ENCODE results near the gene ADAM10.

The ADAM10 gene

DNA sequence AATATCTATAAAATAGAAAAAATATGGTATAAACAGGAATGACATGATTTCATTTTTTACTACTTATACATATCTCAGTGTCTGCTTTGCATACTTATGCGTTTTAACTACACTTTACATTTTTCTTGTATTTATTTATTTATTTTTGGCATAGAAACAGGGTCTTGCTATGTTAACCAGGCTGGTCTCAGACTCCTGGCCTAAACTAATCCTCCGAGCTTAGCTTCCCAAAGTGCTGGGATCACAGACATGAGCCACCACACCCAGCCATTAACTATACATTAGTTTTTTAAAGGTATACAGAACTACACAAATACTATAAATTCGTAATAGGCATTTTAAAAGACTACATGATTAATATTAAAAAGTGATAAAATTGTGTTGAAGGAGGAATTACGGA lies 9.1 kb downstream of the ADAM10 start:
- no peak for ATAC-seq
- Mint-ChIP-seq H3K4me1 (peaks cover 75% of the 10 kb centered on the region), H3K27me3 (no peaks in the 10 kb centered on the region), H3K27ac (no peak overlapping the region), H3K9me3 (no peaks in the 10 kb centered on the region), H3K4me3 (no peak overlapping the region)
- DNase-seq: no peak

DNA sequence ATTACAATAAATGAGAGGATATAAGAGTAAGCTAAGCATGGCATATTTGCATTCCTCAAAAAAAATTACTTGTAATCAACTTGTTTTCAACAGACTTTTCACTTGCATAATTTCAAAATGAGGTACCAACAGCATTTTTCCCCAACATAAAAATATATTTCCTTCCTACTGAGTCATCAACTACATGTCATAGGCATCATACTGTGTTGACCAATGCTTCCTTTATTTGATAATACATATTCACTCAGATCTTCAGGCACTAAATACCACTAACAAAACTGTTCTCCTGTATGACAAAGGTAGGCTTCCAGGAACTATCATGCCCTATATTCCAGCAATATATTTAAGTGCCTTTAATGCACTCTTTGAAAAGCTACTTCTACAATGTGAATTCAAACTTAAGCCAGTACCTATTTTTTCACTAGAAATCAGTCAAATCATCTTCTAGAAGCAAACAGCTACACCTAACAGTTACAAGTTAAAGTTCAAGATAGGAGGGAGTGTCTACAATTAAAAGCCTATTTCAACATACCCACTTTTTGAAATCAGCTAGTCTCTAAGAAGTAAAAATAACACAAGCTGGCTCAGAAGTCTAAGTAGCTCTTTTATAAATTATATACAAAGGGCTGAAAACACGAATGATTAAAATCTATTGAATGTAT lies 11.3 kb downstream of the ADAM10 start:
- H3K4me3 Mint-ChIP-seq: peak overlapping the region; percentile 14 to 37
- no peak for DNase-seq
- peak; percentile 68 for ATAC-seq
- peaks cover 67% of the 10 kb centered on the region for H3K4me1 Mint-ChIP-seq
- no peak overlapping the region for H3K27ac Mint-ChIP-seq
- H3K27me3 Mint-ChIP-seq: no peaks in the 10 kb centered on the region
- H3K9me3 Mint-ChIP-seq: no peaks in the 10 kb centered on the region

DNA sequence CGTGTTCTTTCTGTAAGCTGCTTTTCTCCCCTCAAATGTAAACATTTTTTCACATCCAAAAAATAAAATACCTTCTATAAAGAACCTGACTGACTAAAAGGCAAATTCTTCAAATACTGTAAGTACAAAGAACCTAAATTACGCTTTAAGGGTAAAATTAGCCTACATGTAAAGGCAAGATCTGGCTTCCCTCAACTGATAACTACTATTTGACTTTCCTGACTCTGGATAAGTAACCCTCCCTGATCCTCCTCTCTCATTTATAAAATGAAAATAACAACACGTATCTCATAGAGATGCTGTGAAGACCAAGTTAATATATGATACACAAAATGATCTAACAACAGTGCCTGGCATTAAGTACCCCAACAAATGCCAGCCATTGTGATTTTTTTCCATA lies 12.2 kb downstream of the ADAM10 start:
- H3K27me3 Mint-ChIP-seq: no peaks in the 10 kb centered on the region
- H3K4me1 Mint-ChIP-seq: peaks cover 67% of the 10 kb centered on the region
- no peaks in the 10 kb centered on the region for H3K9me3 Mint-ChIP-seq
- H3K27ac Mint-ChIP-seq: no peak overlapping the region
- DNase-seq (no peak), ATAC-seq (no peak)
- no peak overlapping the region for H3K4me3 Mint-ChIP-seq

DNA sequence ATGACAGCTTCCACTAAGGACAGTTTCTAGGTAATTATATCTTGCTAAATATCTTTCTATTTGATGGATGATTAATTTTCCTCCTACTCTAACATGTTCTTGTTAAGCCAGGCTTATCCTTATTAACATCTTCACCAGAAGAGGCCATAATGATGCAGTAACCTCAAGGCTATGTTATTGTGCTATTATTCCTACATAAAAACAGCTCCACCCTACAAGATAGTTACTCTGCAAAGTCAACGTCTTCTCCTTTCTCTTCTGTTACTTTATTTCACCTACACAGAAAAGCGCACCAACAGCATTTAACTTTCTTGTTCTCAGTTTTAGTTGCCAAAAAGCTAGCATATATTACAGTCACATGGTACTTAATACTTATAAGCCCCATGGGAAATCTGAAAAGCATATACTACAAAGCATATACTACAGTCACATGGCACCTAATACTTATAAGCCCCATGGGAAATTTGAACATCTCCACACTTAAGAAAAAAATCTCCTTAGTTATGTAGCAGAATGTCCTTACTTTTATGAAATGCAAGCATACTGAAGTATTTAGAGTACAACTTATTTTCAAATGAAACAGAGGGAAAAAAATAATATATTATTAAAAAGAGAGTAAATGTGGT lies 13.4 kb downstream of the ADAM10 start:
- H3K27ac Mint-ChIP-seq: no peak overlapping the region

DNA sequence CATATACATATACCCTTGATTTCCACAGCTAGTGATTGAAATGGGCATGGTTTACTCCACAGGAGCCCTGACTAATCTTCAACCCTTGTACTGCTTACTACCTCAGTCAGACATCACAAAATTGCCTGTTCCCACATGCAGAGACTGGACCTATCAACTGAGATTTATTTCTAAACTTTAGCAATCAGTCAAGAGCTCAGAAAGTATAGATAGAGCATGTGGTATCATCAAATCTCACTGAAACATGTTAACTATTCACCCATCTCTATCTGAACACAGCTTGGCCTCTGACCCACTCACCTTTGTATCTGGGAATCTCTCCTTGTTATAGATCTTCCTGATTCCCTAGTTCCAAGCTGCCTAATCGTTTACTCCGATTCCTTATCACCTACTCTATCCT lies 14.6 kb downstream of the ADAM10 start:
- ATAC-seq (no peak), DNase-seq (no peak)
- Mint-ChIP-seq H3K27ac (no peak overlapping the region), H3K4me1 (peaks cover 67% of the 10 kb centered on the region), H3K9me3 (no peaks in the 10 kb centered on the region), H3K4me3 (no peak overlapping the region), H3K27me3 (no peaks in the 10 kb centered on the region)

More for the DNA sequence above, 13.4 kb downstream of the ADAM10 start:
- H3K4me1 Mint-ChIP-seq: peaks cover 64% of the 10 kb centered on the region
- ATAC-seq (no peak), DNase-seq (no peak)
- no peaks in the 10 kb centered on the region for H3K9me3 Mint-ChIP-seq
- no peak overlapping the region for H3K4me3 Mint-ChIP-seq
- no peaks in the 10 kb centered on the region for H3K27me3 Mint-ChIP-seq

DNA sequence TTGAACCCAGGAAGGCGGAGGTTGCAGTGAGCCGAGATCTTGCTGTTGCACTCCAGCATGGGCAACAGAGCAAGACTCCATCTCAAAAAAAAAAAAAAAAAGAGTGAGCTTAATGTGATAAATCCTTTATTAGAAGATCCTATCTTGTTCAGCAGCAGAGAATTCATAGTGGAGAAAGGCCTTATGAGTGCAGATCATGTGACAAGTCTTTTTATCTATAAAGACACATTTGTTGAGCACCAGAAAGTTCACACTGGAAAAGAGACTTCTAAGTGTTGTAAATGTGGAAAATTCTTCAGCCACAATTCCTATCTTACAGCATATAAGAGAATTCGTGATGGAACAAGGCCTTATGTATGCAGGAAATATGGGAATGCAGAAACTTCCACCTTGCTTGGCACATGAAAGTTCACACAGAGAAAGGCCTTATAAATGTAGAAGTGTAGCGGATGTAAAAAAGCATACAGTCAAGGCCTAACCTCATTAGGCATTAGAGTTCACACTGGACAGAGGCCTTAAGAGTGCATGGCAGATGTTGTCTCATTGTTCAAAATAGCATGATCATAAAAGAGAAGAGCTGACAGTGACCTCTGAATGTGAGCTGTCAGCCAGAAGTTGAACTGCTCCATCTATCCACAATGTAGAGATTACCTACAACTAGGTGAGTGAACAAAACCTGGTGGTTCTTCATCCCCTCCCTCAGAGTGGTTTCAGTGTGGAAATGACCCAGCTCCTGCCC lies 16.7 kb downstream of the ADAM10 start:
- peaks cover 52% of the 10 kb centered on the region for H3K4me1 Mint-ChIP-seq
- H3K9me3 Mint-ChIP-seq: no peaks in the 10 kb centered on the region
- H3K27me3 Mint-ChIP-seq: no peaks in the 10 kb centered on the region
- no peak overlapping the region for H3K4me3 Mint-ChIP-seq
- no peak for DNase-seq
- ATAC-seq: no peak
- no peak overlapping the region for H3K27ac Mint-ChIP-seq

DNA sequence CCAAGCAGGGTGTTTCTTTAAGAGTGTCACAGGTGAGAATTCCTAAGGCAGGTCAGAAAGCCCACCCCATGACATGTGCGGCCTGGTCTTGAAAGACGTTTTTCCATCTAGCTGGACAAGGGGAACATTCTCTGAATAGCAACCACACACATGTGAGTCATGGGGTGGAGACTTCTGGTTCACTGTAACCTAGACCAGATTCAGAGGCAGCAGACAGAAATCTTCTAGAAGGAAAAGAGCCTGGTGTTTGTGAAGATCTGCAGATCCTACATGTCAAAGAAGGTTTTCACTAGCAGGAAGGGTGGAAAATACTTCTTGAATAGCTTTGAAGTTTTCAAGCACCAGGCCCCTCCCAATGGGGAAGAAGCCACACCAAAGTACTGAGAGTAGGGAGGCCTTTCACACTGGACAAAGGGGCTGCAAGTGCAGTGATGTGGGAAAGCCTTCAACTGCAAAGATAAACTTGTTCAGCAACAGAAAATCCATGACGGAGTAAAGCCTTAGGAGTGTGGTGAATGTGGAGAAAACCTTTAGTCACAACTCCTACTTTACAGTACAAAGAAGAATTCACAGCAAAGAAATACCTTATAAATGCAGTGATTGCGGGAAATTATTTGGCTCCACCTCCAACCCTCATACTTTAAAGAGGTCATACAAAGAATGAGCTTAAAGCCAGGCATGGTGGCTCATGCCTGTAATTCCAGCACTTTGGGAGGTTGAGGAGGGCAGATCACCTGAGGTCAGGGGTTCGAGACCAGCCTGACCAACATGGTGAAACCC lies 17.6 kb downstream of the ADAM10 start:
- DNase-seq: no peak
- H3K27me3 Mint-ChIP-seq: no peaks in the 10 kb centered on the region
- ATAC-seq: no peak
- no peak overlapping the region for H3K27ac Mint-ChIP-seq
- peaks cover 43% of the 10 kb centered on the region for H3K4me1 Mint-ChIP-seq
- no peak overlapping the region for H3K4me3 Mint-ChIP-seq
- H3K9me3 Mint-ChIP-seq: no peaks in the 10 kb centered on the region

DNA sequence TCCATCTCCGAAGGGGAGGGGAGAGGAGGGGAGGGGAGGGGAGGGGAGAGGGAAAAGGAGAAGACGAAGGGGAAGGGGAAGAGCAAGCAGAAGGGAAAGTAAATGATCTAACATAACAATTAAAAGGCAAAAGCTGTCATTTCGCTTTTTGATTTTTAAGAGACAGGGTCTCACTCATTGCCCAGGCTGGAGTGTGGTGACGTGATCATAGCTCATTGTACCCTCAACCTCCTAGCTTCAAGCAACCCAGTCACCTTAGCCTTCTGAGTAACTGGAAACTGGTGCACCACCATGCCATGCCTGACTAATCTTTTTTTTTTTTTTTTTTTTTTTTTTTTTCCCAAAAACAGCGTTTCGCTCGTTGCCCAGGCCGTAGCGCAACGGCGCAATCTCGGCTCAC lies 22.6 kb downstream of the ADAM10 start:
- Mint-ChIP-seq H3K9me3 (no peaks in the 10 kb centered on the region), H3K4me1 (peaks cover 40% of the 10 kb centered on the region), H3K27me3 (no peaks in the 10 kb centered on the region), H3K4me3 (no peak overlapping the region), H3K27ac (no peak overlapping the region)
- ATAC-seq (no peak), DNase-seq (no peak)

DNA sequence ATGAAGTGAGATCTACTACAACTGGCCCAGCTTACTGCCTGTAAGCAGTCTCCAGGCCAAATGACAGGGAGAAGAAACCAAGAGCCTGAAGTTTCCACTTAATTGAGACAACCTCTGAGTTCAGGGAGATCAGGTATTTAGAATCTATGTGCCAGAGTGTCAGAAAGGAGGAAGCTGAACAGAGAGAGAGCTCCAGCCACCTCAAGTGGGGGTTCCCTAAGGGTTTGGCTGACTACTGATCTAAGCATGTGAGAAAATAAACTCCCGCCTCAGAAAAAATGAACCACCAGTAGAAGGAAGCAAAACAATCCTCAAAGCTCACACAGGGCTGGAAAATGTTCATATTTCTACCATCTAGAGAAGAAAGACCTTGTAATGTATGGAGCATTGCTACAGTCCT lies 25.0 kb downstream of the ADAM10 start:
- no peak overlapping the region for H3K4me3 Mint-ChIP-seq

DNA sequence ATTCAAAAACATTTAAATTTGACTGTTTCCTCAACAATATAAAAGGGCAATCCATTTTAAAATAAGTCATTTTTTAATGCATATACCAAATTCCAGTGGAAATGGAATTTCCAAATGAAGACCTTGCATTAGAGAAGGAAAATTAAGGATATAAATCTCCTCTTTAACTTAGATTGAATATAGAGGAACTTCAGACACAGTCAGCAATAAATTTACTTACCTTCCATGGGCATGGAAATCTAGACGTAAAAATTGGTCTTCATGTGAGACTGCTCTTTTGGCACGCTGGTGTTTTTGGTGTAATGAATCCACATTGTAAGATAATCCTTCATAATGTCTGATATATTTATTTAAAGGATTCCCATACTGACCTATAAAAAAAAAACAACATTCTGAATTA lies 32.1 kb downstream of the ADAM10 start:
- H3K27me3 Mint-ChIP-seq: no peaks in the 10 kb centered on the region
- H3K9me3 Mint-ChIP-seq: no peaks in the 10 kb centered on the region
- no peak overlapping the region for H3K4me3 Mint-ChIP-seq
- H3K4me1 Mint-ChIP-seq: peaks cover 21% of the 10 kb centered on the region
- ATAC-seq (no peak), DNase-seq (no peak)
- H3K27ac Mint-ChIP-seq: no peak overlapping the region

More for the DNA sequence above, 25.0 kb downstream of the ADAM10 start:
- ATAC-seq (peak; percentile 67), DNase-seq (no peak)
- H3K4me1 Mint-ChIP-seq: peaks cover 43% of the 10 kb centered on the region
- no peaks in the 10 kb centered on the region for H3K9me3 Mint-ChIP-seq
- no peaks in the 10 kb centered on the region for H3K27me3 Mint-ChIP-seq
- H3K27ac Mint-ChIP-seq: no peak overlapping the region

DNA sequence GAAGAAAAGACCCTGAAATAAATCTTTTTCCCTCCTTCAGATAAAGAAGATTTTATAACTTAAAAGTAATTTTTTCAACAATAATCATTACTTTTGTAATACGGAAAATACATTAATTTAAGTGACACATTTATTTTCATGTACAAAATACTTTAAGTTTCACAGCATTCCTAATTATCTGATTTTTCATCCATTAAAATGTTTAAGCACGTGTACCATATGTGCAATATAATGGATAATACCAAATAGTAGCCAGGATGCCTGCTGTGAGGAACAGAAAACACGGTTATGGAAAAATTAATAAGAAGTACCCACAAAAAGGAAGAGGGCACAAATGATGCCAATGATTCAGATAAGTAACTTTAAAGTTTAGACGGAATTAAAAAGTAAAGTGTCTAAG lies 33.5 kb downstream of the ADAM10 start:
- ATAC-seq: no peak
- no peak for DNase-seq
- H3K27ac Mint-ChIP-seq: no peak overlapping the region
- H3K27me3 Mint-ChIP-seq: no peaks in the 10 kb centered on the region
- peaks cover 20% of the 10 kb centered on the region for H3K4me1 Mint-ChIP-seq
- H3K4me3 Mint-ChIP-seq: no peak overlapping the region
- H3K9me3 Mint-ChIP-seq: no peaks in the 10 kb centered on the region

DNA sequence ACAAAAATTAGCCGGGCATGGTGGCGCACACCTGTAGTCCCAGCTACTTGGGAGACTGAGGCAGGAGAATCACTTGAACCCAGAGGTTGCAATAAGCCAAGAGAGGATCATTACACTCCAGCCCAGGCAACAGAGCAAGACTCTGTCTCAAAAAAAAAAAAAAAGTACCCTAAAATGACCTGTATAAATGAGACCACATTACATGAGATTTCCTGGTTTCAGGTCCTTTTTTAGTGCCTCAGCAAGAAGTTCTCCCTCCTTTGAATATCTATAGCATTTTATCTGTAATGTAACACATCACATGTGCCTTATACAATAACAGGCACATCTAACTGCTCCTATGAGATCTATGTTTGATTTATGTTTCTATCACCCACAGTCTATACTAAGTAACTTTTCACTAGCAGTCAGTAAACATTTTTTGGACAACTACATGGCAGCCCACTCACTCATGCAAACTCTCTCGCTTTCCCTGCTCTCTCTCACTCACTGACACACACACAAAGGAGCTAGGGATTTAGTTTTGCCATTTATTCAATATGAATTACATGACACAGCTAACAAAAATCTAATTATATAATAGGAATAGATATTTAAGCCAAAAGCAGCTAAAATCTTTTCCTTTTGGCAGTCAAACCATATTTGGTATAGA lies 34.1 kb downstream of the ADAM10 start:
- peak overlapping the region in 1 of 2 donors; percentile 1 for H3K27ac Mint-ChIP-seq
- ATAC-seq (no peak), DNase-seq (no peak)
- H3K4me3 Mint-ChIP-seq: no peak overlapping the region
- H3K9me3 Mint-ChIP-seq: no peaks in the 10 kb centered on the region
- peaks cover 14% of the 10 kb centered on the region for H3K4me1 Mint-ChIP-seq
- H3K27me3 Mint-ChIP-seq: no peaks in the 10 kb centered on the region

DNA sequence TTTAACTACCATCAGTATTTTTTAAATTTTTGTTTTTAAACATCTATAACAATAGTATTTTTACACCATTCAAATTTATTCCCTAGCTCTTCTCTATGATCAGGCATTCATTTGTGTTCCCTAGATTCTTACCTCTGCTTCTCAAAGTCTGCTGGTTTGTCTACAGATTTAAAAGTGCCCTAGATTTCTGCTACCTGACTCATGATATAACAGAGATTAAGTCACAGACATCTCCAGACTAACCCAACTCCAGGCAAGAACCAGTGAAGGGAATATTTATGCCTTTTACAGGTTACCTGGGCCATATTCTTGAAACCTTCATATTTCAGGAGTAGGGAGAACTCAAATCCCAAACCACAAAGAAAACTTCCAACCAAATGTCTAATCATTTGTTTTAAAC lies 38.8 kb downstream of the ADAM10 start:
- Mint-ChIP-seq H3K9me3 (no peaks in the 10 kb centered on the region), H3K27ac (no peak overlapping the region), H3K27me3 (no peaks in the 10 kb centered on the region), H3K4me1 (peaks cover 40% of the 10 kb centered on the region), H3K4me3 (no peak overlapping the region)
- DNase-seq: no peak
- ATAC-seq: no peak

DNA sequence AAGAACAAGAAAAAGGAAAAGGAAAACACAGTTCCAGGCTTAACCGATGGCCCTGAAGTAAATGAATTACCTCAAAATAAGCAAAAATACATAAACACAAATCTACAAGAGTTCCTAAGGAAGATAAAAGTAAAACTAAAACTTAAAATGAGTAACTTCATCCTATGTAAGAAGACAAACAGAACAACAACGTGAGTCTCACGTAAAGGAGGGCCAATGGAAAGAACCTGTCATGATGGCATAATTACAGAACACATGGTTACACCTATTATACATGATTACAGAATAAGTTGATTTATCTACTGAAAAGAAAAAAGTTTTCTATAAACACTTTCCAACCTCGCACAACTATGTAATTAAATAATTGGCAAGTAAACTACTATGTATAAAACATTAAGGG lies 42.1 kb downstream of the ADAM10 start:
- peaks cover 45% of the 10 kb centered on the region for H3K4me1 Mint-ChIP-seq
- peaks cover 8 to 9% of the 10 kb centered on the region in 2 donors for H3K9me3 Mint-ChIP-seq
- H3K27me3 Mint-ChIP-seq: no peaks in the 10 kb centered on the region
- no peak overlapping the region for H3K27ac Mint-ChIP-seq
- ATAC-seq (no peak), DNase-seq (no peak)
- H3K4me3 Mint-ChIP-seq: no peak overlapping the region

DNA sequence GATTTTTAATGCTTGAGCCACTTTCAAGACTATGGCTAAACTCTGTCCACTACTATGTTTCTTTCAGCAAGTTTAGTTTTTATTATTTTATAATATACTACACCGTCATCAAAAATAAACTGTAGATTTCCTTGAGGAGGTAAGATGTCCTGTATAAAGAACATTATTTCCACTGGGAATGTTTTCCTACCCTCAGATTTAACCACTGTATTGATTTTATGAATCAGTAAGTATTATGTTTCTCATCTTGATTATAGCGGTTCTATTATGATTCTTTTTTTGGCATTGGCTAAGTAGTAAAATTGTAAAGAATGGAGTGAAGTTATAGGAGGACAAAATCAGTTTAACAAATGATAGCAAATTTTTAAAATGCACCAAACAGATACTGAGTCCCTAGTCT lies 44.4 kb downstream of the ADAM10 start:
- Mint-ChIP-seq H3K27me3 (no peaks in the 10 kb centered on the region), H3K9me3 (peaks cover 13 to 18% of the 10 kb centered on the region in 2 donors), H3K4me1 (peaks cover 58% of the 10 kb centered on the region), H3K4me3 (no peak overlapping the region), H3K27ac (no peak overlapping the region)
- ATAC-seq (no peak), DNase-seq (no peak)
